Measurements from ENCODE around the gene LDLRAD2. TPM values are rescaled to one million over a fixed set of nuclear protein-coding genes. Genes with fewer than 3 reads are reported as not detected.
"Not testable (repeated sequence)": the region's sequence is repeated elsewhere in the genome, so short reads cannot be mapped to it uniquely, and the experiment has no call there.

The LDLRAD2 gene
- total and polyA plus RNA-seq, 10 of the 15 experiments (the other 5 are each of a cell fraction or from before 2014, with no cell fraction given), result 0.04 to 0.23 (median 0.11) TPM; not detected in 7

GRCh38 chr1:21825393-21825792 is 13.3 kb downstream of the LDLRAD2 start:
- ATAC-seq (no peak), FAIRE-seq (no peak), DNase-seq (ENCODE audit: low read depth, low spot score) (no peak)
- RAD21 ChIA-PET (ENCODE audit: unreplicated experiment), result no interaction called here
- in situ Hi-C loops (cut with MboI) (no loop called here), intact Hi-C loops (cut with micrococcal nuclease; ENCODE audit: unreplicated experiment) (no loop called here)
- POLR2A ChIA-PET, result no interaction called here
- no peaks in the 10 kb centered on the region for H3K9me3 ChIP-seq (replicated peaks; ENCODE audit: control insufficient read depth, insufficient read depth, low read length)
- H3K79me2 ChIP-seq (ENCODE audit: control insufficient read depth, insufficient read depth, low read length), result no peaks in the 10 kb centered on the region
- H3K4me3 ChIP-seq, result no peak overlapping the region
- no peak overlapping the region for H2AFZ ChIP-seq (ENCODE audit: control insufficient read depth, low read depth, low read length)
- H4K20me1 ChIP-seq (ENCODE audit: control insufficient read depth, insufficient read depth), result no peaks in the 10 kb centered on the region
- no peak overlapping the region for H3K9ac ChIP-seq (ENCODE audit: control insufficient read depth, insufficient read depth, low read length)
- no TSS peak for BruUV-seq (replicated peaks)
- H3K4me1 ChIP-seq (ENCODE audit: control insufficient read depth, insufficient read depth, low read length), result no peaks in the 10 kb centered on the region
- no peak overlapping the region for H3K4me2 ChIP-seq (ENCODE audit: control insufficient read depth, insufficient read depth)
- CTCF ChIA-PET, result no interaction called here
- H3K27me3 ChIP-seq (replicated peaks in 1 of 2; ENCODE audit: control insufficient read depth in 2 of 2, insufficient read depth in 2 of 2, low read length in 1 of 2), result no peaks in the 10 kb centered on the region
- H3K27ac ChIP-seq (ENCODE audit: control insufficient read depth, insufficient read depth), result no peak overlapping the region
- no peak for TF ChIP-seq HDGF (IDR thresholded peaks at IDR 0.05)
- no peak for TF ChIP-seq PKNOX1 (IDR thresholded peaks at IDR 0.05)
- no peak for TF ChIP-seq IRF4 (IDR thresholded peaks at IDR 0.05; ENCODE audit: low read depth, low read length)
- TF ChIP-seq FOXK2 (IDR thresholded peaks at IDR 0.05), result no peak
- TF ChIP-seq KLF5 (IDR thresholded peaks at IDR 0.05; ENCODE audit: partially characterized antibody), result no peak
- no peak for TF ChIP-seq DPF2 (IDR thresholded peaks at IDR 0.05)
- no peak for TF ChIP-seq SMAD5 (IDR thresholded peaks at IDR 0.05; ENCODE audit: low read depth)
- TF ChIP-seq E2F4 (IDR thresholded peaks at IDR 0.05; ENCODE audit: low read depth, low read length), result no peak
- 51% methylated on average over 7 of the region's 7 CpGs for WGBS (ENCODE audit: insufficient coverage, insufficient replicate concordance, low lambda C conversion rate, missing lambda C conversion rate)
- SMC1A ChIA-PET (ENCODE audit: uncharacterized antibody, unreplicated experiment), result no interaction called here
- H3K36me3 ChIP-seq (ENCODE audit: control insufficient read depth in 2 of 2, insufficient read depth in 2 of 2, low read length in 1 of 2), result no peaks in the 10 kb centered on the region

GRCh38 chr1:21826694-21827093 is 14.6 kb downstream of the LDLRAD2 start:
- H4K20me1 ChIP-seq (ENCODE audit: control insufficient read depth, insufficient read depth); ATAC-seq; H3K4me2 ChIP-seq (ENCODE audit: control insufficient read depth, insufficient read depth); H3K9ac ChIP-seq (ENCODE audit: control insufficient read depth, insufficient read depth, low read length); H3K79me2 ChIP-seq (ENCODE audit: control insufficient read depth, insufficient read depth, low read length); POLR2A ChIA-PET; SMC1A ChIA-PET (ENCODE audit: uncharacterized antibody, unreplicated experiment); H3K4me1 ChIP-seq (ENCODE audit: control insufficient read depth, insufficient read depth, low read length); H3K4me3 ChIP-seq; H3K27ac ChIP-seq (ENCODE audit: control insufficient read depth, insufficient read depth); CTCF ChIA-PET; H3K9me3 ChIP-seq (replicated peaks; ENCODE audit: control insufficient read depth, insufficient read depth, low read length); BruUV-seq (replicated peaks); RAD21 ChIA-PET (ENCODE audit: unreplicated experiment); FAIRE-seq; intact Hi-C loops (cut with micrococcal nuclease; ENCODE audit: unreplicated experiment); H3K27me3 ChIP-seq (replicated peaks in 1 of 2; ENCODE audit: control insufficient read depth in 2 of 2, insufficient read depth in 2 of 2, low read length in 1 of 2); DNase-seq (ENCODE audit: low read depth, low spot score); H2AFZ ChIP-seq (ENCODE audit: control insufficient read depth, low read depth, low read length); H3K36me3 ChIP-seq (ENCODE audit: control insufficient read depth in 2 of 2, insufficient read depth in 2 of 2, low read length in 1 of 2); in situ Hi-C loops (cut with MboI): not testable (repeated sequence)
- WGBS (ENCODE audit: insufficient coverage, insufficient replicate concordance, low lambda C conversion rate, missing lambda C conversion rate), result 62% methylated on average over 10 of the region's 10 CpGs

Measured in GM12878 (cell line).